Stimulated activated CD4-positive, alpha-beta T cell treated with anti-CD3 and anti-CD28 coated beads, Interleukin-2, amount 100 ng/mL, for 24 hours (primary cell): ENCODE data around the gene PNLIP.

Source experiments
- DNase-seq, 2 donors: peaks; one replicate each; pipeline ENCODE4 v3.0.0-alpha.2; 2020

The PNLIP gene

DNA sequence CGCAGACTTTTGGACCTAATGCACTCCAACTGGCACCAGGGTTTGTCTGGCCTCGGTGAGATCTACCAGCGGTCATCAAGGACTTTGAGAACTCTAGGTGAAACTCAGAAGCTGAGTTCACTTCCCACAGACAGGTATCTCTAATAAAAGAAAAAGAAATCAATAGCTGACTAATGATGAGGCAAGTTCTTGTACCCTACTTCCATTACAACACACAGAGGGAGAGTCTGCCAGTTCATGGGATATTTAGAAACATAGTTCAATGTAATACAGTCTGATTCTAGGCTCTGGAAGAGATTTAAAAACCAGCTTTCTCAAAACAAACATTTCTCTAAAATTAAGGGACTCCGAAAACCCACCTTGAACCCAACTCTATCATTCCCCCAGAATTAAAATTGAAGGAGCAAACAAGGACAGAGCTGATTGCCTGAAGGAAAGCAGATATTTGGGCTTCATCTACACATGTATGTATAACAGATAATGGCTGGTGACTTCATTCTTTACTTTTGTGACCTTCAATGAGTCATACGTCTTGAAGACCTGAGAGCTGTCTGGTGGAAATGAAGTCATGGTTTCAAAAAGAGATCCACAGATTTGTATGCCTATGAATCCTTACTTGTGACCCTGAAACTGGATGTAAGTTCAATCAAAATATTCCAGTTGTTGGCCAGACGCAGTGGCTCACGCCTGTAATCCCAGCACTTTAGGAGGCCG lies 42.3 kb downstream of the PNLIP start:
- no peak for DNase-seq

DNA sequence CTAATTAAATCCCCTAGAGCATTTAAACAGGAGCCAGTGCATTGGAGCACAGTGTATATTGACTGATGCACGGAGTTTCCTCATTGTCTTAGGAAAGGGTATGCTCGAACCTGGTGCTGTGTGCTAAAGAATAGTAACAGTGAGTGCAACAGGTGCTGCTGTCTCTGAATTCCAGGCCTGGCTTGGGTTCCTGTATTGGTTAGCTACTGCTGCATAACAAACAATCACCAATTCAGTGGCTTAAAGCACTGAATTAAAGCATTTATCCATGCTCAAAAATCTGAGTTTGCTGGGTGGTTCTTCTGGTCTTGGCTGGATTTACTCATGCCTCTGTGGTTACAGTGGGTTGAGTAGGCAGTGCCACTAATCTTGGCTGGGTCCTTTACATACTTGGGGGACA lies 43.3 kb downstream of the PNLIP start:
- DNase-seq, result no peak

DNA sequence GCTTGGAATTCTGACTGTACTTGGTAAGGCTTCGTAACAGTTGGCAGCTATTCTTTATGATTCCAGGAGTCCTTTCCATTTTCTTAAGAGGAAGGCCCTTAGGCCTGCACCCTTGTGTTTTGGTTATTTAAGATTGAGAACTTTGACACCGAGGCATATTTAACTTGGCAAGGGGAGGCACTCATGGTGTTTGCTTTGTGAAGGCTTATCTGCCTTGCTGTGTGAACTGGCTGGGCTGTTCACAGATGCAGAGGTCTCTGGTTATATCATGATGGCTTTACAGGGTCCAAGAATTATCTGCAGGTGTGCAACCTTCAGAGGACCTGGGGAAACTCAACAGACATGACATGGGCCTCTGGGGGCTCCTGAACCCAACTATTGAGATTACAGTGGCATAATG lies 44.2 kb downstream of the PNLIP start:
- no peak for DNase-seq

DNA sequence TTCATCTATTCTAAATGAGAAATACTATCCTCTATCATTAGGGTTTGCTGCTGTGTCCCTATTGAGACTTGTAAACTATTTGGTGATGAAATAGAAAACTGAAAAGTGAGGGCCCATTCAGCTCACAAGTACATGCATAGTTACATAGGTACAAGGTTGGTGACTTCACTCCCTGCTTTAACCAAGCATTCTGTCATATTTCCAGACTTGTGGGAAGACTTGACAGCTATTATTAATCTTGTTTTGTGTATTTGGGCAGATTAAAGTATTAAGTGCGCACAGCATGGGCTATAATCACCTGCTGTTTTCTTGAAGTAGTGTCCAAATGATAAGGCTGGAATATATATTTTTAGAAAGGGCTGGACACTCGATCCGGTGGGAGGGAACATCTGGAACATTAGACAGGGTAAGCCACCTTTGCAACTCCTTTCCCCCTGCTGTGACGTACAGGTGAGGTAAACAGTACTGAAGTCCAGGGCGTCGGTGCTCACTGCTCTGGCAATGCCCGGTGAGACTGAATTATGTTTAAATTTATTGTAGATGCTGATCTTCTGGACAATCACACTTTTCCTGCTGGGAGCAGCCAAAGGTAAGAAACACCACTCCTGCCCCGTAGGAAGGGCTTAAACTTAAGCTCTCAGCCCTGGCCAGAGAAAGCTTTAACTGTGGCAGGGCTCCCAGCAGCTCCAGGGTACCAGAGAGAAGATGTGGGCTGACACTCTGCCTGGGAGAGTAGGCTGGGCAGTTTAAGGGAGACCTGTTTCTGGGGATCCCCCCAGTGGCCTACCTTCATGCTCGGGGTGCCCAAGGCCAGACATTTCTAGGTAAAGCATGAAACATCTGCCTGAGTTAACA lies 45.1 kb downstream of the PNLIP start, which contains the start of gene PNLIPRP1:
Gene PNLIPRP1 (plus strand): TSS at position 370 of the 855 bp plus-strand sequence. CDS start 171 bp downstream, at position 541.
- DNase-seq, result no peak

DNA sequence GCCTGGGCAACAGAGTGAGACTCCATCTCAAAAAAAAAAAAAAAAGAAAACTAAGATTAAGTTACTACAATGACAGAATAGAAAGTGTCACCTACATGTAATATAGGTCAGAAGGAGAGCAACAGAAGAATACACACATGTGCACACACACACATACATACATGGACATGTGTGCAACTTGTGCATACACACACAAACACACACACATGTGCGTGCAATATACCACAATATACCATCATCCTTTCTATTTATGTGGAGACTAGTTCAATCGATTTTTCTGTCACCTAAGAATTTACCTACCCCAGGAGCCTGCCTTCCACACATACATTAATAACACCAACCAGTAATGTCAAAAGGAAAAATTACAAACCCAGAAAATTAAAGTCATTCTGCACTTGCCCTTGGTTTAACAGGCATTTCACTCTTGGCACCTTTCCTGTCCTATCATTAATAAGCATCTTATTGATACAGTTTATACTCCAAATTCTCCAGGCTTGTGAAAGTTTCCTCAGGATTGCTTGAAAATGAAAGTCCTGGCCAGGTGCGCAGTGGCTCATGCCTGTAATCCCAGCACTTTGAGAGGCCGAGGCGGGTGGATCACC lies 47.5 kb downstream of the PNLIP start:
- DNase-seq, result no peak

DNA sequence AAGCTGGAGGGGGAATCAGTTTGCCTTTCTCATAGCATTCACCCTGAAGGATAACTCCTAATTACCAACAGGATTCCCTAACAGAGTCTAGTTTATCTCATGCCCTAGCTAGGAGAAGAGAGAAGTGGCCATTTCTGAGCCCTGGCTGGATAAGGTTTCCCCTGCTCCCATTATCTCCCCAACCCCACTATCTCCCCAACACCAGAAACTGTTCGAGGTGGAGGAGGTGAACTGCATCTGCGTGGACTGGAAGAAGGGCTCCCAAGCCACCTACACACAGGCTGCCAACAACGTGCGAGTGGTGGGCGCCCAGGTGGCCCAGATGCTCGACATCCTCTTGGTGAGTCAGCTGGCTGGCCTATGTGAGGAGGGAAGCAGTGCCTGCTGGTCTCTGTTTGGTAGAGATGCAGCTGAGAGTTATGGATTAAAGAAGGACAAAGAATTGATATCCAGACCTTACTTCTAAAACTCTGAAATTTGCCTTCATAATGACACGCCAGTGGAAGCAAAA lies 48.8 kb downstream of the PNLIP start:
- no peak for DNase-seq

DNA sequence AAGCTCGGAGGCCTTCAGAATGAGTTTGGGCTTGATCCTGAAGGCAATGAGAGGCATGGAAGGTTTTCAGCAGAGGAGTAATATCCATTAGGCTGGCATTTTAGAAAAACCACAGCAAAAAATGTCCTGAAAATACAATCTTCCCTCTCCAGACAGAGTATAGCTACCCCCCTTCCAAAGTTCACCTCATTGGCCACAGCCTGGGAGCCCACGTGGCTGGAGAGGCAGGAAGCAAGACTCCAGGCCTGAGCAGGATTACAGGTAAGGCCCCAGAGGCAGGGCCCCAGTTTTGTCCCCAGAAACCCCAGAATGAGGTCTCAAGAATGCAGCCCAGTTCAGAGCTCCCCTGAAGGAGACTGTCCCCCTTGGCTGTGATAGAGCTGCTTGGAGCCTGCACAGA lies 50.3 kb downstream of the PNLIP start:
- no peak for DNase-seq

DNA sequence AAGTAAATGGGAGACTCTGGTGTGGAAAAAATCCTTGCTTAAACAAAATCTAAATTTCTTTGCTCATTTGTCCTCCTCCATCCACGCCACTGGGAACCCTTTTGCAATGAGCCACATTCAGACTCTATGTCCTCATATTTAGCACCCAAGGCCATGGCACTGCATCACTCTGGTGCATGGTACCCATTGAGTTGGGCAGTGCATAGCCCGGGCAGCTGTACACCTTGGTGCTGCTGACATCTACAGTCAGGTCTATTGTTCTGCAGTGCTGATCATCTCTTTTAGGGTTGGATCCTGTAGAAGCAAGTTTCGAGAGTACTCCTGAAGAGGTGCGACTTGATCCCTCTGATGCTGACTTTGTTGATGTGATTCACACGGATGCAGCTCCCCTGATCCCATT lies 51.8 kb downstream of the PNLIP start:
- DNase-seq, result no peak

DNA sequence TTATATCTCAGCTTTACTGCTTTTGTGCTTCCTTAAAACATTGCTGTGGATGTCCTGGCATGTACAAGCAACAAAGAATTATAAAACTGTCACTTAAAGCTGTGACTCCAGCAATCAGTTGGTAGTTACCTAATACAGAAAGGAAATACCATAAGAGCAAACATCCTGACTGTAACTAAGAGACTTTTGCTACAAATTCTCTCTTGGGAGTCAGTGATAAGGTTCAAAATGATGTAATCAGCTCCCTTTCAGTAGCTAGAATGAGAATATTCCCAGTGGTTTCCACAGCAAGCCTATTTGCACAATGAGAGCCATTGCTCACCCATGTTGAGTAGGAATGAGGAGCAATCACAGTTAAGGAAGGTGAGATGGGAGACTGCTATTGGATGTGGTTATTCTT lies 52.6 kb downstream of the PNLIP start:
- no peak for DNase-seq

DNA sequence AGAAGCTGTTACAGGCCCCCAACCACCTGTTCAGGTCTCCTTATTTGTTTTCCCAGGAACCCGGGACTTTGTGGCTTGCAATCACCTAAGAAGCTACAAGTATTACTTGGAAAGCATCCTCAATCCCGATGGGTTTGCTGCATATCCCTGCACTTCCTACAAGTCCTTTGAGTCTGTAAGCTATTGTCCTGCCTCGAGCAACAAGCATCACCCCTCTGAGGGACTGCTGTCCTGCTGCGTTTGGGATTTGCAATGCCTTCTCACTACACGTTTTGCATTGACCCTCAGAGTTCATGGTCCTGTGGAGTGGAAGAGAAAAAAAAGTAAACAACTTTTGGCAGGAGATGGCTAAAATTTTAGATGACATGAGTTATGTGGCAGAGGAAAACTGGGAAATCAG lies 54.3 kb downstream of the PNLIP start:
- DNase-seq, result no peak

DNA sequence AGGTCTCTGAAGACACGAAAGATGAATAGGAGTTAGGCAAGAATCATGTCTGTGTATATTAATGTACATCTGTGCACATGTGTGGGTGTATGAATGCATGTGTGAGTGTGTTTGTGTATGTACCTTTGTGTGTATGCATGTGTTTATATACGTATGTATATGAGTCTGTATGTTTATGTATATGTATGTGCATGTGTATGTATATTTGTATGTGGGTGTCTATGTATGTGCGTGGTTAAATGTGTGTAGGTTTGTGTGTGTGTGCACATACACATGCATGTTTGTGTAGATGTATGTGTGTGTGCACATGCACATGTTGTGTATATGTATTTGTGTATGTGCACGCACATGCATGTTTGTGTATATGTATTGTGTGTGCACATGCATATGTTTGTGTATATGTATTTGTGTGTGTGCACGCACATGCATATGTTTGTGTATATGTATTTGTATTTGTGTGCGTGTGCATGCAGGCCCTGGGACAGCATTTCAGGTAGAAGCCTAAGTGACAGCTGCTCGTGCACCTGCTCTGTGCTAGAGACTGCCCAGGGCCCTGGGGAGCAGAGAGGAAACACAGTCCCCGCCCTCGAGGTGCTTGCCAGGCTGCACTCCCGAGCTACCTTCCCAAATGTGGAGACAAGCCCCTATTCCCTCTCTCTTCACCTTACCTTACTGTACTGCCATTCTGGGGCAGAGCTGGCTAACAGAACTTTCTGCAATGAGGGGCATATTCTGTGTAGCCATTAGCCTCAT lies 57.1 kb downstream of the PNLIP start:
- no peak for DNase-seq

DNA sequence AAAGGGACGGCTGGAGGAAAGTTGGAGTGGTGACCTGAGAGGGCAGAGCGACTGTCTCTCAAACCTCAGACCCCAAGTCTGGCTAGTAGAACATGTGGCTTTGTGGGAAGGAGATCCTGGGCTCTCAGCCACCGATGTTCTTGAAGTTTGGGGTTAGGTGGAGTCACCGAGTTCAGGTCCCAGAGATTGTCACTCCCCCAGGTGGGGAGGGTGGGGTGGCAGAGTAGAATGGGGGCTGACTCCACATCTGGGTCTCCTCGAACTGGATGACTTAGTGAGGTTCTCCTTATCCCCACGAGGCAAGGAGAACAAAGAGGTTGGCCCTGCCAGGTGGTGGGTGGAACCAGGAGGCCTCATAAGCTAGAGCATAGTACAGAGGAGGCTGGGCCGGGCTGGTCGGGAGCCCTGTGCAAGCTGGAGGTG lies 60.3 kb downstream of the PNLIP start:
- no peak for DNase-seq

DNA sequence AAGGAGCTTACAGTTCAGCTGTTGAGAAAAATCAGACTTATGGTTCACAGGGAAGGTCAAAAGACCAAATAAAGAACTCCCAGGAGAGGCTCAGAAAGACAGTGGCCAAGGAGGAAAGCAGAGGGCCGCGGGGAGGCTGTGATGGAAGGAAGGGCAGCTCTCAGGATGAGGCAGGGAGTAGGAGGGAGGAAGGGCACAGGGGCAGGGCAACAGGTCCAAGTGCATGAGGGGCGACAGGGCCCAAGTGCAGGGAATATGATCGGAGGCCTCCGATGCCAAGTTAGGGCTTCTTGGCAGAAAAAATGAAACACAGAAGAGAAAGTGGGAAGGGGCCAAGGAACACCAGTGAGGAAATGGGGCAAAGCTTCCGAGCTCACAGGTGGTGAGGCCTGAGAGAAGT lies 61.6 kb downstream of the PNLIP start:
- DNase-seq, result no peak

DNA sequence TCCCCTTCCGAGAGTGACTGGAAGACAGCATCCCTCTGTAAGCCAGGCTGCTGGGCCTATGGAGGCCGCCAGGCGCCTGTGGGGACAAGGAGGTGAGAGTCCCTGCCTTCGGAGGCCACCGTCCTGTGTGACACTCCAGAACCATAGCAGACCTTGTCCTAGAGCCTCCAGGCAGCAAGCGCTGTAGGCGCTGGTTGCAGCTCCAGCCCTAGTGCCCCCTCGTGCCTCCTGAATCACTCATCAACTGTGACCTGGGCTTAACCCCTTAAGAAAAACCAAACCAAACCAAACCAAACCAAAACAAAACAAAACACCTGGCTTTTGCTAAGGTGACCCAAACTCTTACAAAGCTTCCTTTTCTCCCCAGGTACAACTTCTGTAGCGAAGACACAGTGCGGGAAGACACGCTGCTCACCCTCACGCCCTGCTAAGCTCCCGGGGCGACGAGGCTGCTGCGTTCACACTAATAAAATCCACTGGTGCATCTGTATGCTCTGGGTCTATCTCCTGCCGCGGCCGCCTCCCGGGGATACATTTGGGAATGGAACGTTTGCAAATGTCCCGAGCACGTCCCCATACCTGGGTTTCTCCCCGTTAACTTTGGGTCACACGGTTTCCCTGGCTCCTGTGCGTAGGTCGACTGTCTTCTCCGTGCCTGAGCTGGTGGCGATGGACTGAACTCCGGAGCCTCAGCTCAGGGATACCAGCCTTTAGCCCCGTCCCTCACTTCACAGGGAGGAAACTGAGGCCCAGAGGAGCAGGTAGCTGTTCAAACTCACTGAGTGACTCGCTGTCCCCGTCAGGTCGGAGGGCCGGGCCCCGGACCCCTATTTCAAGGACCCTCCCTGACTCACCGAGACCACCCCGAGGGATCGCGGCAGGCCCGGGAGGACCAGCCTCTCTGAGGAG lies 63.2 kb downstream of the PNLIP start:
- DNase-seq, result no peak

DNA sequence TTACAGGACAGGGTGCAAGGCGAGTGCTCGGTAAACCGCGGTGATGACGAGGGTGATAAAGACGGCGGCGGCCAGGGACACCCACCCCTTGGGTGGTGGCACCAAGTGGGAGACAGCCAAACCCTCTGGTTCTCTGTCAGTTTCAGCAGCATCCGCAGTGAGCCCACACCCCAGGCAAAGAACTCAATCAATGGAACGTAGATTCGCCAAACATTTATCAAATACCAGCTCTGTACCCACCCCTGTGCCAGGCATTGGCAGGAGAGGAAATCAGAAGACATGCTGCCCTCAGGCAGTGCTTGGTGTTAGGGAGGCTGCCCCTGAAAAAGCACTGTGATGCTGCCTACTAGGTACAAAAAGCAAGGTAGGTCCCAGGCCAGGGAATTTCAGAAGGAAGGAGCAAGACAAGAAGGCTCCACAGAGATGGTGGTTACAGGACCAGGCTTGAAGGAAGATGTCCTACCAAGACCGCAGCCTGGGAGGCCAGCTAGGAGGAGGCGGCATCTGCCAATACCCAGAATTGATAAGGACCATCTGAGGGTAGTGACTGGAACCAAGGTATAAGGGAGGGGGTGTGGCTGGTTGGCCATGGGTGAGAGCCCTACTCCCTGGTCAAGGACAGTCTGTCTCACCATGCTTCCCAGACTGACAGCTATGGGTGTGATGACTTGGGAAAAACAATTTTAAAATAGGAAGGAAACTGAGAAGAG lies 64.9 kb downstream of the PNLIP start:
- no peak for DNase-seq

DNA sequence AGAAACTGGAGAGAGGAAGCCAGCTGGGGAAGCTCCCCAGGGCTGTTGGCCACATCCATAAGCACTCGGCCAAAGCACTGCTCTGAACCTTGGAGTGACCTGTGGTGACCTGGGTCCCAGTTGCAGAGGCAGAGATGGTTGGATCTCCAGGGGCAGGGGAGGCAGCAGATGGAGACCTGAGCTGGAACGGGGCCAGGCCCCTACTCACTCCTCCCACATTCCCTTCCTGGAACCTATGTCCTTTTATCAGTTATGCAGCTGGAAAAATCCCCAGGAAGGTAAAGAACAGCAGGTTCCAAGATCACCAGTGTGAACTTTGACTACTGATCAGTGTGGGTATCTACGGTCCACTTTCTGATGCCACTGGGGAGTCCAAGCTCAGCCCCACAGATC lies 65.4 kb downstream of the PNLIP start:
- DNase-seq, result no peak

DNA sequence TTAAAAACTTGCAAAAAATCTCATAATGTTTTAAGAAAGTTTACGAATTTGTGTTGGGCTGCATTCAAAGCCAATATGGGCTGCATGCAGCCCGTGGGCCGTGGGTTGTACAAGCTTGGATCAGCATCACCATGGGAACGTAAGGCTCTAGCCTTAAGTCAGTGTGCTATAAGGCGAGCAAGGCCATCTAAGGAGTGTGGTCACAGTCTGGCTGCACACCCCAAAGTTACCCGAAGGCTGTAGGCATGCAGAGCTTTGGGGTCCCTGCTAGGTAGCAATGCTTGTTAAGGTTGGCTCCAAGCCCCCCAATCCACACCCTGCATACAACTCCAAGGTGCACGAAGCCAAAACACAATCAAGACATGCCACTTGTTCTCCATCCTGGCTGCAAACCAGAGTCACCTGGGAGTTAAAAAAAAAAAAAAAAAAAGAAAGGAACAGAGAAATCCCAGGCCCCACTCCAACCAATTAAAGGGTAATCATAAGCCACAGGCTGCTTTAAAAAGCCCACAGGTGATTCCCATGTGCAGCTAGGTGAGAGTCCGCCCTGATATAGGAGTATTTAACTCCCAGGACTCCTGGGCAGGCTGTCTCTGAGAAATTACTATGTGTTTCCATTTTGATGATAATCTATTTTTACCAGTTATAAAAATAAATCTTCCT lies 66.5 kb downstream of the PNLIP start:
- DNase-seq, result no peak

DNA sequence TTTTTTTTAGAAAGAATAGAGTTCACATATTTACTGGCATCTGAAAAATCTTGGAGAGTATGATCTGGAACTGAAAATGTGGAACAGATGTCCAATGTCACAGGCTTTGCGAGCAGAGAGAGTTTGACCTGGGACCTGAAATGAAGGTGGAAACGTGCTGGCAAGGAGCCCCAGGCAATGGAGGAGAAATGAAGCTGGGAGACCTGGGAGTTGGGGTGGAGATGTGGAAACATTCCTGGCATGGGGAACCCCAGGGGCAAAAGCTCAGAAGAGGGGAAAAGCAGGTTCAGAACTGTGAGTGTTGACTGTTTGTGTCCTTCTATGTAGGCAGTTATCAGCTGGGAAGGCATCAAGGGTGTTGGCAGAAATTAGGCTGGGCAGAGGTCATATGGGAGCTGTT lies 67.7 kb downstream of the PNLIP start:
- no peak for DNase-seq

DNA sequence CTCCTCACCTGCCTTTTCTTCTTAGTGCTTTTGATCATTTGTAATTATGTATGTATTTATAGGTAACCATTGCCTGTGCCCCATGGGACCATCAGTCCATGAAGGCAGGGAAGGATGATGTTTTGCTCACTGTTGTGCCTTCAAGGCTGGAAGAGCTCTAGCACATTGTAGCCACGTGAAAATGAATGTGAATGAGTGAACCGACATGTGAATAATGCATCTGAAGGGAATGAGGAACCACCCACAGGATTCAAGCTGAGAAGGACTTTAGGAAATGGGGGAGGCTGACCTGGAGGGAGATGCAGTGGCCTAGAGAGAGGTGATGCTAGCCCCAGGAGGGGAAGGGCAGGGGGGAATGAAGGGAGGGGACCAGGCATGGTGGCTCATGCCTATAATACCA lies 69.1 kb downstream of the PNLIP start:
- no peak for DNase-seq

DNA sequence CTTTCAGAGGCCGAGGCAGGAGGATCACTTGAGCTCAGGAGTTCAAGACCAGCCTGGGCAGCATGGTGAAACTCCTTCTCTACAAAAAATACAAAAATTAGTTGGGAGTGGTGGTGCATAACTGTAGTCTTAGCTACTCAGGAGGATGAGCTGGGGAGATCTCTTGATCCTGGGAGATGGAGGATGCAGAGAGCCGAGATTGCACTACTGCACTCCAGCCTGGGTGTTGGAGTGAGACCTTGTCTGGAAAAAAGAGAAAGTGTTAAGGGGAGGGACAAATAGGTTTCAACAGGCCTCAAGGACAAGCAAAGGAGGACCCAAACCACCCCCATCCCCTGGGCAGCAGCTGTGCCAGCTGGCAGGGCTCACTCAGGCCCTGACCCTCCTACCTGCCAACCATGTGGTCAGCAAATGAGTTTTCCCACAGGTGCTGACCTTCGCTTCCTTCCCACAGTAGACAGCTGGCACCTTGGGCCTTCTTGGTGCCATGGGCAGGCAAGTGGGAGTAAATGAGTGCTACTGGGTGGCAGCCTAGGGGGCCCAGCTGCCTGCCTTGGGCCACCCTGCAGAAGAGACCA lies 69.6 kb downstream of the PNLIP start:
- no peak for DNase-seq
